ENCODE data around the gene KPNA1. TPM values are rescaled to one million over a fixed set of nuclear protein-coding genes. Genes with fewer than 3 reads are reported as not detected.

Gene KPNA1
- total RNA-seq, 1 experiment from 2014 or later = 58.8 TPM

DNA sequence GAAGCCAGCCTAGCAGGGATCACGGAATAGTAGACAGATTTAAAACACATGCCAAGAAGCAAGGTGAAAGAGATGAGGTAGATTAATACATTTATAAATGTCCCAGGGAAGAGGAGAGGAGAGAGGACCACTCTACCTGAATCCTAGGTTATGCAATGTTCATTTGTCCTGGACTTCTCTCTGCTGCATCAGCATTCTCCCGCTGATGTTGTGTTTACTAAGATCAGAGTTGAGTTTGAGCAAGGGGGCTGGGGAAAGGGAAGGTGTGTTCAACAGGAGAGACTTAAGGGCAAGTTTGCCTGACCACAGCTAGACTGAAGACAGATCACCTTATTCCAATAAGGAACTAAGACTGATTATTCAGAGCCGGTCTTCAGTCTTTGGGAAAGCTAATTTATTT lies 1.1 kb upstream of the KPNA1 start:
- CTCF ChIA-PET = no interaction called here
- Mint-ChIP-seq H3K4me3 (no peak overlapping the region), H3K9me3 (no peaks in the 10 kb centered on the region), H3K27me3 (ENCODE audit: low read depth) (peaks cover 5% of the 10 kb centered on the region; the same call in 1 of the 2 replicates), H3K4me1 (peaks cover 28% of the 10 kb centered on the region), H3K27ac (no peak overlapping the region), H3K36me3 (no peaks in the 10 kb centered on the region)
- TF ChIP-seq NR2C2 (CRISPR knock-in tag; IDR thresholded peaks at IDR 0.05) (no peak), NR1H2 (CRISPR knock-in tag; IDR thresholded peaks at IDR 0.05) (no peak)
- TF ChIP-seq, protein P1, sequence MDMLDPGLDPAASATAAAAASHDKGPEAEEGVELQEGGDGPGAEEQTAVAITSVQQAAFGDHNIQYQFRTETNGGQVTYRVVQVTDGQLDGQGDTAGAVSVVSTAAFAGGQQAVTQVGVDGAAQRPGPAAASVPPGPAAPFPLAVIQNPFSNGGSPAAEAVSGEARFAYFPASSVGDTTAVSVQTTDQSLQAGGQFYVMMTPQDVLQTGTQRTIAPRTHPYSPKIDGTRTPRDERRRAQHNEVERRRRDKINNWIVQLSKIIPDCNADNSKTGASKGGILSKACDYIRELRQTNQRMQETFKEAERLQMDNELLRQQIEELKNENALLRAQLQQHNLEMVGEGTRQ (CRISPR knock-in tag; IDR thresholded peaks at IDR 0.05) = no peak
- TF ChIP-seq, protein P2, sequence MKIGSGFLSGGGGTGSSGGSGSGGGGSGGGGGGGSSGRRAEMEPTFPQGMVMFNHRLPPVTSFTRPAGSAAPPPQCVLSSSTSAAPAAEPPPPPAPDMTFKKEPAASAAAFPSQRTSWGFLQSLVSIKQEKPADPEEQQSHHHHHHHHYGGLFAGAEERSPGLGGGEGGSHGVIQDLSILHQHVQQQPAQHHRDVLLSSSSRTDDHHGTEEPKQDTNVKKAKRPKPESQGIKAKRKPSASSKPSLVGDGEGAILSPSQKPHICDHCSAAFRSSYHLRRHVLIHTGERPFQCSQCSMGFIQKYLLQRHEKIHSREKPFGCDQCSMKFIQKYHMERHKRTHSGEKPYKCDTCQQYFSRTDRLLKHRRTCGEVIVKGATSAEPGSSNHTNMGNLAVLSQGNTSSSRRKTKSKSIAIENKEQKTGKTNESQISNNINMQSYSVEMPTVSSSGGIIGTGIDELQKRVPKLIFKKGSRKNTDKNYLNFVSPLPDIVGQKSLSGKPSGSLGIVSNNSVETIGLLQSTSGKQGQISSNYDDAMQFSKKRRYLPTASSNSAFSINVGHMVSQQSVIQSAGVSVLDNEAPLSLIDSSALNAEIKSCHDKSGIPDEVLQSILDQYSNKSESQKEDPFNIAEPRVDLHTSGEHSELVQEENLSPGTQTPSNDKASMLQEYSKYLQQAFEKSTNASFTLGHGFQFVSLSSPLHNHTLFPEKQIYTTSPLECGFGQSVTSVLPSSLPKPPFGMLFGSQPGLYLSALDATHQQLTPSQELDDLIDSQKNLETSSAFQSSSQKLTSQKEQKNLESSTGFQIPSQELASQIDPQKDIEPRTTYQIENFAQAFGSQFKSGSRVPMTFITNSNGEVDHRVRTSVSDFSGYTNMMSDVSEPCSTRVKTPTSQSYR (CRISPR knock-in tag; IDR thresholded peaks at IDR 0.05) = no peak
- ATAC-seq = no peak
- DNase-seq (ENCODE audit: low spot score) = no peak
- POLR2A ChIA-PET = interaction anchor here (0.6 kb wide), 1 partner anchor 13 kb away, joined by 6 read pairs; no protein-coding TSS in a partner anchor

DNA sequence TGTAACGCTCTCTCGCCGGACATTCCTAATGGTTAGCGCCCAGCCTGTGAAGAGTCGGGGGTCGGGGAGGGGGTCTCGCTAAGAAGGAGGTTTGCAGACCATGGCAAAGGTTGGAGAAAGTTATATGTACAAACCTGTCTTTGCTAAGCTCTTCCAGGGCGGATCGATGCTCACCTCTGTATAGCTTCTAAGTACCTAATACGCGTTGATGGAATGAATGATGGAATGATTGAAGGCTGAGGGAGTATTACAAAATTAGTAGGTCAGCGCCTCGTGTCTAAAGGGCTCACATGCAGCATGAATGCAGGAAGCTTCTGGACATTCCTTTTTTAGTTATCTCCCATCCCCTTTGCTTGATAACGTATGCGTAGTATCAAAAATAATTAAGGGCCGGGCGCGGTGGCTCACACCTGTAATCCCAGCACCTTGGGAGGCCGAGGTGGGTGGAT lies 305 bp upstream of the KPNA1 start:
- Mint-ChIP-seq H3K4me3 (peak overlapping the region; percentile 72), H3K4me1 (peaks cover 36% of the 10 kb centered on the region), H3K36me3 (no peaks in the 10 kb centered on the region), H3K27ac (no peak overlapping the region), H3K9me3 (no peaks in the 10 kb centered on the region), H3K27me3 (ENCODE audit: low read depth) (peaks cover 5% of the 10 kb centered on the region; the same call in 1 of the 2 replicates)
- DNase-seq (ENCODE audit: low spot score) (no peak), ATAC-seq (no peak)
- CTCF ChIA-PET = no interaction called here
- TF ChIP-seq, protein P3, sequence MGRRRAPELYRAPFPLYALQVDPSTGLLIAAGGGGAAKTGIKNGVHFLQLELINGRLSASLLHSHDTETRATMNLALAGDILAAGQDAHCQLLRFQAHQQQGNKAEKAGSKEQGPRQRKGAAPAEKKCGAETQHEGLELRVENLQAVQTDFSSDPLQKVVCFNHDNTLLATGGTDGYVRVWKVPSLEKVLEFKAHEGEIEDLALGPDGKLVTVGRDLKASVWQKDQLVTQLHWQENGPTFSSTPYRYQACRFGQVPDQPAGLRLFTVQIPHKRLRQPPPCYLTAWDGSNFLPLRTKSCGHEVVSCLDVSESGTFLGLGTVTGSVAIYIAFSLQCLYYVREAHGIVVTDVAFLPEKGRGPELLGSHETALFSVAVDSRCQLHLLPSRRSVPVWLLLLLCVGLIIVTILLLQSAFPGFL (CRISPR knock-in tag; IDR thresholded peaks at IDR 0.05; ENCODE audit: borderline replicate concordance) = no peak
- TF ChIP-seq, protein P4, sequence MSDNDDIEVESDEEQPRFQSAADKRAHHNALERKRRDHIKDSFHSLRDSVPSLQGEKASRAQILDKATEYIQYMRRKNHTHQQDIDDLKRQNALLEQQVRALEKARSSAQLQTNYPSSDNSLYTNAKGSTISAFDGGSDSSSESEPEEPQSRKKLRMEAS (CRISPR knock-in tag; IDR thresholded peaks at IDR 0.05) = no peak
- no peak for TF ChIP-seq SMAD3 (CRISPR knock-in tag; IDR thresholded peaks at IDR 0.05; ENCODE audit: borderline replicate concordance)
- TF ChIP-seq, protein P5, sequence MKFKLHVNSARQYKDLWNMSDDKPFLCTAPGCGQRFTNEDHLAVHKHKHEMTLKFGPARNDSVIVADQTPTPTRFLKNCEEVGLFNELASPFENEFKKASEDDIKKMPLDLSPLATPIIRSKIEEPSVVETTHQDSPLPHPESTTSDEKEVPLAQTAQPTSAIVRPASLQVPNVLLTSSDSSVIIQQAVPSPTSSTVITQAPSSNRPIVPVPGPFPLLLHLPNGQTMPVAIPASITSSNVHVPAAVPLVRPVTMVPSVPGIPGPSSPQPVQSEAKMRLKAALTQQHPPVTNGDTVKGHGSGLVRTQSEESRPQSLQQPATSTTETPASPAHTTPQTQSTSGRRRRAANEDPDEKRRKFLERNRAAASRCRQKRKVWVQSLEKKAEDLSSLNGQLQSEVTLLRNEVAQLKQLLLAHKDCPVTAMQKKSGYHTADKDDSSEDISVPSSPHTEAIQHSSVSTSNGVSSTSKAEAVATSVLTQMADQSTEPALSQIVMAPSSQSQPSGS (CRISPR knock-in tag; IDR thresholded peaks at IDR 0.05; ENCODE audit: borderline replicate concordance, low read depth) = no peak
- TF ChIP-seq ZBTB21 (CRISPR knock-in tag; IDR thresholded peaks at IDR 0.05; ENCODE audit: borderline replicate concordance) = no peak
- no peak for TF ChIP-seq HMGA2 (CRISPR knock-in tag; IDR thresholded peaks at IDR 0.05)
- TF ChIP-seq PRRX2 (CRISPR knock-in tag; IDR thresholded peaks at IDR 0.05) = no peak
- no peak for TF ChIP-seq TEAD1 (CRISPR knock-in tag; IDR thresholded peaks at IDR 0.05)
- no peak for TF ChIP-seq RELA (CRISPR knock-in tag; IDR thresholded peaks at IDR 0.05; ENCODE audit: borderline replicate concordance)
- TF ChIP-seq, protein P6, sequence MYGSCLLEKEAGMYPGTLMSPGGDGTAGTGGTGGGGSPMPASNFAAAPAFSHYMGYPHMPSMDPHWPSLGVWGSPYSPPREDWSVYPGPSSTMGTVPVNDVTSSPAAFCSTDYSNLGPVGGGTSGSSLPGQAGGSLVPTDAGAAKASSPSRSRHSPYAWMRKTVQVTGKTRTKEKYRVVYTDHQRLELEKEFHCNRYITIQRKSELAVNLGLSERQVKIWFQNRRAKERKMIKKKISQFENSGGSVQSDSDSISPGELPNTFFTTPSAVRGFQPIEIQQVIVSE (CRISPR knock-in tag; IDR thresholded peaks at IDR 0.05; ENCODE audit: borderline replicate concordance) = no peak
- no peak for TF ChIP-seq GRHL2 (CRISPR knock-in tag; IDR thresholded peaks at IDR 0.05; ENCODE audit: insufficient replicate concordance, severe bottlenecking)
- TF ChIP-seq RORB (CRISPR knock-in tag; IDR thresholded peaks at IDR 0.05) = no peak
- TF ChIP-seq ZNF396 (CRISPR knock-in tag; IDR thresholded peaks at IDR 0.05; ENCODE audit: borderline replicate concordance) = no peak
- TF ChIP-seq, protein P7, sequence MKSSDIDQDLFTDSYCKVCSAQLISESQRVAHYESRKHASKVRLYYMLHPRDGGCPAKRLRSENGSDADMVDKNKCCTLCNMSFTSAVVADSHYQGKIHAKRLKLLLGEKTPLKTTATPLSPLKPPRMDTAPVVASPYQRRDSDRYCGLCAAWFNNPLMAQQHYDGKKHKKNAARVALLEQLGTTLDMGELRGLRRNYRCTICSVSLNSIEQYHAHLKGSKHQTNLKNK (CRISPR knock-in tag; IDR thresholded peaks at IDR 0.05) = no peak
- POLR2A ChIA-PET = interaction anchor here (1.0 to 1.1 kb wide), 3 partner anchors 22 to 98 kb away, joined by 3 to 4 read pairs (median 3); no protein-coding TSS in a partner anchor

All from WTC11 (cell line).